HepG2 (cell line): ENCODE data around the gene EXOC3L4. TPM values are rescaled to one million over a fixed set of nuclear protein-coding genes. Genes with fewer than 3 reads are reported as not detected.

Experiments used
- ATAC-seq: fragments of 200-7000 bp; cut with Tn5 transposase; 3 replicates; pipeline ENCODE4 v1.9.1; 2020; ENCODE audit warnings: mild to moderate bottlenecking, moderate library complexity
- BruUV-seq: library from RNA; stranded (reverse); fragments of 400-500 nt; replicated peaks from 2 replicates; lab custom pipeline; 2021; lab: Mats Ljungman, UMichigan
- CTCF ChIA-PET: fragments of 300-600 bp; formaldehyde crosslinking; extraction: SDS; loops from one replicate; lab custom pipeline; 2021; ENCODE audit warnings: low total read pairs, inconsistent platforms, low intra/inter-chr PET ratio; lab: Yijun Ruan, JAX
- POLR2A ChIA-PET: fragments of 350-600 bp; sonication (Branson Sonifier 250); formaldehyde crosslinking; loops from one replicate; lab custom pipeline; 2020; ENCODE audit warnings: antibody characterized with exemption, inconsistent platforms; lab: Yijun Ruan, JAX
- DNase-seq: peaks from one replicate; pipeline ENCODE4 v3.0.0-alpha.2; 2015; ENCODE audit warnings: low spot score
- FAIRE-seq: peaks from 3 replicates; lab custom pipeline; 2011; peaks lifted over from hg19 to GRCh38; lab: Jason Lieb, UNC
- H2AFZ ChIP-seq: one replicate; pipeline ENCODE4 v1.6.1; 2011; ENCODE audit warnings: low read length, inconsistent platforms
- H3K27ac ChIP-seq: fragments of 300-600 bp; 3 replicates; pipeline ENCODE4 v1.8.0; 2011; ENCODE audit warnings: mixed run types, mild to moderate bottlenecking, mixed read lengths, low read length, inconsistent platforms; ENCODE audit not compliant: insufficient read depth; ENCODE audit errors: extremely low read length
- H3K27me3 ChIP-seq, 2 experiments: fragments of 200-600 bp in 1 of 2; 2 replicates in 1 of 2; 3 replicates in 1 of 2; pipeline versions ENCODE4 v1.6.0 to v1.8.0; 2011; ENCODE audit warnings: low read length in 2 of 2, mild to moderate bottlenecking in 2 of 2, moderate library complexity in 2 of 2, inconsistent platforms in 1 of 2; ENCODE audit not compliant: insufficient read depth in 2 of 2, control insufficient read depth in 1 of 2
- H3K36me3 ChIP-seq, 2 experiments: fragments of 200-600 bp in 1 of 2; replicated peaks in 1 of 2; 2 replicates in 1 of 2; 3 replicates in 1 of 2; pipeline versions ENCODE4 v1.5.1 to v1.8.0; 2011; ENCODE audit warnings: low read length in 2 of 2, inconsistent platforms in 1 of 2; ENCODE audit not compliant: insufficient read depth in 2 of 2, control insufficient read depth in 1 of 2
- H3K4me1 ChIP-seq: 2 replicates; pipeline ENCODE4 v1.5.1; 2012; ENCODE audit warnings: low read length, inconsistent platforms; ENCODE audit not compliant: insufficient read depth
- H3K4me2 ChIP-seq: 2 replicates; pipeline ENCODE4 v1.6.0; 2011; ENCODE audit warnings: low read depth, low read length, inconsistent platforms
- H3K4me3 ChIP-seq, 3 experiments: fragments of 200-600 bp in 1 of 3; sonication (generic), shearing (Covaris generic) in 1 of 3; replicated peaks in 1 of 3; 2 replicates each; pipeline ENCODE4 v1.5.1; 2011 to 2016; ENCODE audit warnings: low read length in 3 of 3, inconsistent platforms in 2 of 3, low read depth in 2 of 3, mild to moderate bottlenecking in 2 of 3, control low read depth in 1 of 3, mixed read lengths in 1 of 3; ENCODE audit not compliant: insufficient read depth in 1 of 3
- H3K79me2 ChIP-seq: one replicate; pipeline ENCODE4 v1.6.1; 2011; ENCODE audit warnings: low read length, inconsistent platforms; ENCODE audit not compliant: insufficient read depth
- H3K9ac ChIP-seq: 2 replicates; pipeline ENCODE4 v1.6.0; 2011; ENCODE audit warnings: mild to moderate bottlenecking, low read depth, low read length, inconsistent platforms; ENCODE audit not compliant: insufficient read depth
- H3K9me3 ChIP-seq: 2 replicates; pipeline ENCODE4 v1.5.1; 2012; ENCODE audit warnings: mild to moderate bottlenecking, low read length
- H4K20me1 ChIP-seq: 2 replicates; pipeline ENCODE4 v1.6.0; 2011; ENCODE audit warnings: inconsistent platforms, mild to moderate bottlenecking, low read length, moderate library complexity; ENCODE audit not compliant: insufficient read depth
- AGO1 ChIP-seq: fragments of 200-400 bp; formaldehyde crosslinking; IDR thresholded peaks from 2 replicates; pipeline ENCODE4 v1.6.1; 2017; ENCODE audit warnings: mild to moderate bottlenecking, low read depth, low read length, moderate library complexity; ENCODE audit not compliant: poor library complexity, severe bottlenecking
- ATF7-NPFF ChIP-seq: sonication (generic); formaldehyde crosslinking; IDR thresholded peaks from 2 replicates; pipeline ENCODE4 v1.8.1; 2023; ENCODE audit warnings: mild to moderate bottlenecking, low read depth, missing genetic modification reagents, moderate library complexity
- EZH2 ChIP-seq: conservative IDR thresholded peaks from 2 replicates; pipeline ENCODE4 v1.6.1; 2012; ENCODE audit warnings: mild to moderate bottlenecking, low read depth, low read length, moderate library complexity
- FOXK2 ChIP-seq: fragments of 450-650 bp; IDR thresholded peaks from 2 replicates; pipeline ENCODE4 v1.6.1; 2016
- GATA4 ChIP-seq: sonication (generic); IDR thresholded peaks from 2 replicates; pipeline ENCODE4 v1.6.1; 2016; ENCODE audit warnings: antibody characterized with exemption, low read depth, borderline replicate concordance
- HCFC1 ChIP-seq: fragments of 150-350 bp; IDR thresholded peaks from 2 replicates; pipeline ENCODE4 v1.6.1; 2014; ENCODE audit warnings: low read depth, low read length
- HNF4A ChIP-seq: sonication (generic); formaldehyde crosslinking; IDR thresholded peaks from 2 replicates; pipeline ENCODE4 v1.4.0; 2020; ENCODE audit warnings: missing genetic modification reagents
- HOXA9 ChIP-seq: sonication (generic); formaldehyde crosslinking; IDR thresholded peaks from 2 replicates; pipeline ENCODE4 v1.8.1; 2022; ENCODE audit warnings: missing genetic modification reagents, mild to moderate bottlenecking, moderate library complexity, borderline replicate concordance
- KDM5B ChIP-seq: sonication (generic); formaldehyde crosslinking; IDR thresholded peaks from 2 replicates; pipeline ENCODE4 v1.4.0; 2020; ENCODE audit warnings: missing genetic modification reagents, mild to moderate bottlenecking, borderline replicate concordance
- NONO ChIP-seq, 2 experiments: fragments of 450-650 bp in 1 of 2; sonication (generic) in 1 of 2; formaldehyde crosslinking in 1 of 2; IDR thresholded peaks in 1 of 2; conservative IDR thresholded peaks in 1 of 2; 2 replicates each; pipeline versions ENCODE4 v1.6.1 to v1.8.0; 2017 to 2022; ENCODE audit warnings: mild to moderate bottlenecking in 1 of 2, missing genetic modification reagents in 1 of 2, moderate library complexity in 1 of 2
- POLR2A ChIP-seq, 2 experiments: IDR thresholded peaks; 2 replicates each; pipeline ENCODE4 v1.6.1; 2011; ENCODE audit warnings: low read depth in 2 of 2, low read length in 2 of 2, mild to moderate bottlenecking in 1 of 2, moderate library complexity in 1 of 2; ENCODE audit not compliant: insufficient read depth in 1 of 2
- PPARG ChIP-seq: conservative IDR thresholded peaks from 2 replicates; pipeline ENCODE4 v1.6.1; 2016; ENCODE audit warnings: missing biosample characterization, missing genetic modification reagents
- RBM22 ChIP-seq: fragments of 200-400 bp; formaldehyde crosslinking; optimal IDR thresholded peaks from 2 replicates; pipeline ENCODE3; 2017; ENCODE audit warnings: mild to moderate bottlenecking, low read length, moderate library complexity
- SUZ12 ChIP-seq: fragments of 150-350 bp; IDR thresholded peaks from 2 replicates; pipeline ENCODE4 v1.6.1; 2014; ENCODE audit warnings: low read depth, low read length
- TOPORS ChIP-seq: sonication (generic); formaldehyde crosslinking; IDR thresholded peaks from 2 replicates; pipeline ENCODE4 v1.8.0; 2023; ENCODE audit warnings: mild to moderate bottlenecking, missing genetic modification reagents
- ZNF354B ChIP-seq: sonication (generic); formaldehyde crosslinking; IDR thresholded peaks from 2 replicates; pipeline ENCODE4 v1.8.0; 2022; ENCODE audit warnings: mild to moderate bottlenecking, missing genetic modification reagents
- ZNF468 ChIP-seq: sonication (generic); formaldehyde crosslinking; IDR thresholded peaks from 2 replicates; pipeline ENCODE4 v1.8.0; 2022; ENCODE audit warnings: mild to moderate bottlenecking, moderate library complexity, missing genetic modification reagents
- ZNF547 ChIP-seq: sonication (generic); formaldehyde crosslinking; IDR thresholded peaks from 2 replicates; pipeline ENCODE4 v1.5.1; 2020; ENCODE audit warnings: mild to moderate bottlenecking, missing genetic modification reagents
- ZNF567 ChIP-seq: sonication (generic); formaldehyde crosslinking; IDR thresholded peaks from 2 replicates; pipeline ENCODE4 v1.8.1; 2023; ENCODE audit warnings: mild to moderate bottlenecking, missing genetic modification reagents, borderline replicate concordance
- ZNF878 ChIP-seq: sonication (generic); formaldehyde crosslinking; IDR thresholded peaks from 2 replicates; pipeline ENCODE4 v1.8.1; 2023; ENCODE audit warnings: mild to moderate bottlenecking, missing genetic modification reagents, moderate library complexity
- WGBS: methylation state at CpG from one replicate; pipeline ENCODE4 v1.1.6; 2017; ENCODE audit warnings: low lambda C conversion rate; 5-methylcytosine and 5-hydroxymethylcytosine counted together
- in situ Hi-C: cut with HindIII; loops from 2 replicates; pipeline ENCODE4 v1.10.0; 2017; ENCODE audit warnings: low pct_unique_long_range_greater_than_20kb; ENCODE audit not compliant: extremely low pct_ligation_motif_present
- intact Hi-C: fragments of 100-400 bp; cut with micrococcal nuclease; formaldehyde crosslinking; loops from one replicate; pipeline ENCODE4 v1.10.0; 2022; ENCODE audit not compliant: unreplicated experiment
- polyA plus RNA-seq, 8 experiments: library from polyadenylated mRNA; depleted of rRNA in 3 of 8; stranded (reverse) in 7 of 8; unstranded in 1 of 8; fragments of >200 nt; fragmentation: Illumina TruSeq in 4 of 8; extraction: Trizol in 4 of 8; gene quantifications; 2 replicates each; pipeline versions ENCODE4 v1.2.1 to v1.2.3, GENCODE V29; 2011 to 2016; ENCODE audit warnings: low read depth in 4 of 8, missing spikeins in 1 of 8, mixed read lengths in 1 of 8; ENCODE audit not compliant: insufficient read depth in 1 of 8
- total RNA-seq, 5 experiments: library from RNA; depleted of rRNA; stranded (reverse); fragments of >200 nt; fragmentation: Illumina TruSeq; extraction: Trizol; gene quantifications; 2 replicates each; pipeline ENCODE4 v1.2.3, GENCODE V29; 2016; ENCODE audit warnings: low read depth in 1 of 5
- TF ChIP-seq, protein P1 (sequence below): IDR thresholded peaks from 2 replicates; pipeline ENCODE4 v1.6.1; 2016; ENCODE audit warnings: missing genetic modification reagents, missing compliant biosample characterization
- TF ChIP-seq, protein P2 (sequence below): IDR thresholded peaks from 2 replicates; pipeline ENCODE4 v1.6.1; 2016

The EXOC3L4 gene
- total and polyA plus RNA-seq, 2 of the 13 experiments (the other 11 are each of a cell fraction or from before 2014, with no cell fraction given): 11.8 to 27.0 TPM

DNA sequence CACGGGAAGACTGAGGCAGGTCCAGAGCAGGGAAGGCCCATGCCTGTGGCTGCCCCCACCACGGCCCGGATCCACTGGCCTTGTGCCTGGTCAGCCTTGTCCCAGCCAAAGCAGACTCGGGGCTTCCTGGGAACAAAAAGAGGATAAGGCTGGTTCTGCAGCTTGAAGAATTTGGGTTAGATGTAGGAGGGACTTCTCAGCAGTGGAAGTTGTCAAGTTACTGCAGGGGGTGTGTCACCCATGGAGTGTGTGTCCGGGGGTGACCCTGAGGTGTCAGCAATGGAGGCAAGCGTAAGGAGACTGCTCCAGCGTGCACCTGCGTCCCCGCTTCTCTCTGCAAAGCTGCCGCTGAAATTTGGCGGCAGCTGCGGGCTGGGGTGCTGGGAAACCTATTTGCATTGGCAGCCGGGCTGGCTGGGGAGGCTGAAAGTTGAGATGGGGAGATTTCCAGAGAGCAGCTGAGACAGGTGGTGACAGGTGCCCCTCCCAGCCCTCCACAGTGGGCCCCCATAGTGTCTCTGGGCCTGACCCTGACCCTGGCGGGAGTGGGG lies 16.2 kb downstream of the EXOC3L4 start:
- no TSS peak for BruUV-seq
- TF ChIP-seq ZNF354B: no peak
- TF ChIP-seq FOXK2: no peak
- TF ChIP-seq ZNF878 (CRISPR knock-in tag): no peak
- TF ChIP-seq KDM5B (CRISPR knock-in tag): no peak
- TF ChIP-seq ZNF547 (CRISPR knock-in tag): no peak
- TF ChIP-seq POLR2A (IDR thresholded peaks at IDR 0.05; ENCODE audit: insufficient read depth in 1 of 2, low read depth in 2 of 2, low read length in 2 of 2): 0 out of 4 replicates have a peak, but pooled peaks of 1 of the 2 experiments have one; percentile 3
- TF ChIP-seq HOXA9 (CRISPR knock-in tag): no peak
- no peak for TF ChIP-seq TOPORS
- TF ChIP-seq PPARG (CRISPR knock-in tag): no peak
- TF ChIP-seq, protein P1, sequence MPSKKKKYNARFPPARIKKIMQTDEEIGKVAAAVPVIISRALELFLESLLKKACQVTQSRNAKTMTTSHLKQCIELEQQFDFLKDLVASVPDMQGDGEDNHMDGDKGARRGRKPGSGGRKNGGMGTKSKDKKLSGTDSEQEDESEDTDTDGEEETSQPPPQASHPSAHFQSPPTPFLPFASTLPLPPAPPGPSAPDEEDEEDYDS (CRISPR knock-in tag): no peak
- no peak for TF ChIP-seq HCFC1
- TF ChIP-seq GATA4: no peak
- no peak for TF ChIP-seq ZNF468 (CRISPR knock-in tag)
- TF ChIP-seq EZH2: no peak
- TF ChIP-seq NONO (IDR thresholded peaks at IDR 0.05): no peak
- 0 out of 2 replicates have a peak, but pooled peaks have one; percentile 5 for TF ChIP-seq NONO (CRISPR knock-in tag; conservative IDR thresholded peaks at IDR 0.05)
- TF ChIP-seq ZNF567 (CRISPR knock-in tag): no peak
- TF ChIP-seq RBM22: no peak
- 0 out of 2 replicates have a peak, but pooled peaks have one; percentile 5 for TF ChIP-seq HNF4A
- no peak for TF ChIP-seq ATF7-NPFF (CRISPR knock-in tag)
- no peak for TF ChIP-seq SUZ12
- TF ChIP-seq, protein P2, sequence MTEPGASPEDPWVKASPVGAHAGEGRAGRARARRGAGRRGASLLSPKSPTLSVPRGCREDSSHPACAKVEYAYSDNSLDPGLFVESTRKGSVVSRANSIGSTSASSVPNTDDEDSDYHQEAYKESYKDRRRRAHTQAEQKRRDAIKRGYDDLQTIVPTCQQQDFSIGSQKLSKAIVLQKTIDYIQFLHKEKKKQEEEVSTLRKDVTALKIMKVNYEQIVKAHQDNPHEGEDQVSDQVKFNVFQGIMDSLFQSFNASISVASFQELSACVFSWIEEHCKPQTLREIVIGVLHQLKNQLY: no peak
- TF ChIP-seq AGO1: peak; percentile 53

More for the DNA sequence above, 16.2 kb downstream of the EXOC3L4 start:
- Histone ChIP-seq H3K27ac (no peak overlapping the region), H2AFZ (no peak overlapping the region), H3K4me1 (peaks cover 95% of the 10 kb centered on the region), H3K27me3 (no peaks in the 10 kb centered on the region), H3K4me2 (no peak overlapping the region), H3K9me3 (no peaks in the 10 kb centered on the region), H3K9ac (no peak overlapping the region), H3K36me3 (peaks cover 2 to 5% of the 10 kb centered on the region in 2 experiments; a peak in 1 of 5 replicates), H3K4me3 (no peak overlapping the region), H3K79me2 (no peaks in the 10 kb centered on the region), H4K20me1 (peaks cover 5% of the 10 kb centered on the region; the same call in 1 of the 2 replicates)
- intact Hi-C loops: no loop called here
- ATAC-seq (no peak), DNase-seq (no peak), FAIRE-seq (no peak)
- WGBS: 70% methylated on average over 14 of the region's 14 CpGs
- in situ Hi-C loops: no loop called here
- POLR2A ChIA-PET: interaction anchor here (1.3 to 5.9 kb wide), 2 partner anchors 10 to 16 kb away, joined by 3 to 55 read pairs; no protein-coding TSS in a partner anchor
- CTCF ChIA-PET: no interaction called here
